GM18505 (cell line): ENCODE results near the gene ACTMAP.

Experiments
- ATAC-seq: cut with Tn5 transposase; IDR thresholded peaks from one replicate; pipeline ENCODE4 v1.9.1; 2021; ENCODE audit not compliant: unreplicated experiment
- POLR2A ChIP-seq: IDR thresholded peaks from 4 replicates; pipeline ENCODE4 v1.6.1; 2011; ENCODE audit warnings: borderline replicate concordance; ENCODE audit not compliant: insufficient read depth, insufficient read length; ENCODE audit errors: extremely low read depth

ACTMAP gene

GRCh38 chr19:40716482-40717324, 33.6 kb downstream of the ACTMAP start, which contains the start of the genes COQ8B and ITPKC:
Gene COQ8B, minus strand, starts transcription at chr19:40716886. Its CDS starts 2,254 bp downstream, at chr19:40714632.
Gene ITPKC, plus strand, starts transcription at chr19:40717112. Its CDS starts 24 bp downstream, at chr19:40717136.
- peak; percentile 71 for ATAC-seq
- peak; percentile 61 for TF ChIP-seq POLR2A

- no peak for TF ChIP-seq POLR2A
- no peak for ATAC-seq
Observed at GRCh38 chr19:40716031-40716481, 34.2 kb downstream of the ACTMAP start.

- ATAC-seq: peak; percentile 40
- TF ChIP-seq POLR2A: peak; percentile 40
Observed at GRCh38 chr19:40714441-40715299, 35.6 kb downstream of the ACTMAP start.

- TF ChIP-seq POLR2A: no peak
- no peak for ATAC-seq
Observed at GRCh38 chr19:40713939-40714338, 36.3 kb downstream of the ACTMAP start.

GRCh38 chr19:40709817-40710216, 40.5 kb downstream of the ACTMAP start:
- TF ChIP-seq POLR2A: no peak
- ATAC-seq: no peak

- TF ChIP-seq POLR2A: no peak
- ATAC-seq: no peak
Observed at GRCh38 chr19:40707615-40708014, 42.7 kb downstream of the ACTMAP start.

- no peak for ATAC-seq
- no peak for TF ChIP-seq POLR2A
Observed at GRCh38 chr19:40705950-40706619, 44.2 kb downstream of the ACTMAP start.

- no peak for ATAC-seq
Observed at GRCh38 chr19:40705362-40705651, 45.0 kb downstream of the ACTMAP start.

GRCh38 chr19:40704491-40705361, 45.6 kb downstream of the ACTMAP start:
- TF ChIP-seq POLR2A: no peak

More at GRCh38 chr19:40705362-40705651, 45.0 kb downstream of the ACTMAP start:
- no peak for TF ChIP-seq POLR2A

GRCh38 chr19:40703029-40703755, 47.1 kb downstream of the ACTMAP start:
- no peak for ATAC-seq
- no peak for TF ChIP-seq POLR2A

More at GRCh38 chr19:40704491-40705361, 45.6 kb downstream of the ACTMAP start:
- no peak for ATAC-seq

- no peak for ATAC-seq
- no peak for TF ChIP-seq POLR2A
Observed at GRCh38 chr19:40702337-40703012, 47.8 kb downstream of the ACTMAP start.
